ENCODE data around the gene ATG5.

DNA sequence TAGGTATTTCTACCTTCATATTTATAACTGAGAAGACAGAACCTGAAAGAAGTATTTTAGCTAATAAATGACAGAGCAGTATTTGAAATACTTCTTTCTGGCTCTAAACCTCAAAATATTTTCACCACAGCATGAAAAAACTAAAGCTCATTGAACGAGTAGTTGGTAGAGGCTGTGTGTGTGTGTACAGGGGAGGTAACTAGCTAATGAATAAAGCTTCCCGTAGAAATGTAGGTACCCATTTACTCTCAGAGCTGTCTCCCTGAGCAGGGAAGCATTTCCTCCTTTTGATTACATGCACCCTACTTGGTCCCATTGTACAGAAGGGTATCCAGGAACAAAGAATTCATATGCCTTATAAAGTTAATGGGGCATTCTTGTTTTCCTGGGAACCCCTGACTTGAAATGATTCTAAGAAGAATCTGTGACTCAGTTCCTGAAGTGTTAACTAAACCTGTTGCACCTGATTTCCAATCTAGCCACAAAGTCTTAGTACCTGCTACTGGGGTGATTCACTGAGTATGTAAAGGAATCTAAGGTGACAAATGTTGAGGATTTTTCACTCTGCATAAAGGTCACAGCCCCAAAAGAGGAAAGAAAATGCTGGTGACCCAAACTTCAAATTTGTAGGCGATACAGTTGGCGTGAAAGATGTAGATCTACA lies 47.4 kb upstream of the ATG5 start:
- TF ChIP-seq CTCF (IDR thresholded peaks at IDR 0.05): no peak
- no peak for TF ChIP-seq POLR2A (IDR thresholded peaks at IDR 0.05)
- no peak for TF ChIP-seq POLR2AphosphoS5 (IDR thresholded peaks at IDR 0.05)
